Tibial nerve (tissue), 4 donors: ENCODE results near the gene SLC7A6.

Experiments
- CTCF ChIP-seq, 5 experiments: fragments of 200-600 bp in 3 of 5; fragments of 450-650 bp in 2 of 5; sonication (generic) in 3 of 5; IDR thresholded peaks; one replicate each; pipeline ENCODE4 v1.5.1; 2016 to 2019; ENCODE audit warnings: antibody characterized with exemption in 5 of 5, mild to moderate bottlenecking in 3 of 5, moderate library complexity in 2 of 5
- EP300 ChIP-seq, 2 donors: sonication (generic); formaldehyde crosslinking; IDR thresholded peaks; one replicate each; pipeline ENCODE4 v1.6.1; 2017; ENCODE audit warnings: antibody characterized with exemption in 2 of 2, mild to moderate bottlenecking in 1 of 2
- POLR2A ChIP-seq, 2 donors: fragments of 450-650 bp; IDR thresholded peaks; one replicate each; pipeline ENCODE4 v1.6.1; 2017; ENCODE audit warnings: antibody characterized with exemption in 2 of 2, mild to moderate bottlenecking in 2 of 2, moderate library complexity in 2 of 2

GRCh38 chr16:68215302-68215701 lies 49.0 kb upstream of the SLC7A6 start:
- TF ChIP-seq CTCF (IDR thresholded peaks at IDR 0.05) (no peak), POLR2A (IDR thresholded peaks at IDR 0.05) (no peak), EP300 (IDR thresholded peaks at IDR 0.05) (no peak)
